ENCODE measurements around the gene UROC1.

The UROC1 gene

GRCh38 chr3:126555795-126556636, 38.4 kb upstream of the UROC1 start:
- DNase-seq (ENCODE audit: low read depth), result no peak
- no peak overlapping the region for H3K4me3 ChIP-seq (ENCODE audit: low read depth, low read length)
- TF ChIP-seq, protein P1, sequence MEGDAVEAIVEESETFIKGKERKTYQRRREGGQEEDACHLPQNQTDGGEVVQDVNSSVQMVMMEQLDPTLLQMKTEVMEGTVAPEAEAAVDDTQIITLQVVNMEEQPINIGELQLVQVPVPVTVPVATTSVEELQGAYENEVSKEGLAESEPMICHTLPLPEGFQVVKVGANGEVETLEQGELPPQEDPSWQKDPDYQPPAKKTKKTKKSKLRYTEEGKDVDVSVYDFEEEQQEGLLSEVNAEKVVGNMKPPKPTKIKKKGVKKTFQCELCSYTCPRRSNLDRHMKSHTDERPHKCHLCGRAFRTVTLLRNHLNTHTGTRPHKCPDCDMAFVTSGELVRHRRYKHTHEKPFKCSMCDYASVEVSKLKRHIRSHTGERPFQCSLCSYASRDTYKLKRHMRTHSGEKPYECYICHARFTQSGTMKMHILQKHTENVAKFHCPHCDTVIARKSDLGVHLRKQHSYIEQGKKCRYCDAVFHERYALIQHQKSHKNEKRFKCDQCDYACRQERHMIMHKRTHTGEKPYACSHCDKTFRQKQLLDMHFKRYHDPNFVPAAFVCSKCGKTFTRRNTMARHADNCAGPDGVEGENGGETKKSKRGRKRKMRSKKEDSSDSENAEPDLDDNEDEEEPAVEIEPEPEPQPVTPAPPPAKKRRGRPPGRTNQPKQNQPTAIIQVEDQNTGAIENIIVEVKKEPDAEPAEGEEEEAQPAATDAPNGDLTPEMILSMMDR (conservative IDR thresholded peaks at IDR 0.05; ENCODE audit: low read depth, low read length), result no peak

DNA sequence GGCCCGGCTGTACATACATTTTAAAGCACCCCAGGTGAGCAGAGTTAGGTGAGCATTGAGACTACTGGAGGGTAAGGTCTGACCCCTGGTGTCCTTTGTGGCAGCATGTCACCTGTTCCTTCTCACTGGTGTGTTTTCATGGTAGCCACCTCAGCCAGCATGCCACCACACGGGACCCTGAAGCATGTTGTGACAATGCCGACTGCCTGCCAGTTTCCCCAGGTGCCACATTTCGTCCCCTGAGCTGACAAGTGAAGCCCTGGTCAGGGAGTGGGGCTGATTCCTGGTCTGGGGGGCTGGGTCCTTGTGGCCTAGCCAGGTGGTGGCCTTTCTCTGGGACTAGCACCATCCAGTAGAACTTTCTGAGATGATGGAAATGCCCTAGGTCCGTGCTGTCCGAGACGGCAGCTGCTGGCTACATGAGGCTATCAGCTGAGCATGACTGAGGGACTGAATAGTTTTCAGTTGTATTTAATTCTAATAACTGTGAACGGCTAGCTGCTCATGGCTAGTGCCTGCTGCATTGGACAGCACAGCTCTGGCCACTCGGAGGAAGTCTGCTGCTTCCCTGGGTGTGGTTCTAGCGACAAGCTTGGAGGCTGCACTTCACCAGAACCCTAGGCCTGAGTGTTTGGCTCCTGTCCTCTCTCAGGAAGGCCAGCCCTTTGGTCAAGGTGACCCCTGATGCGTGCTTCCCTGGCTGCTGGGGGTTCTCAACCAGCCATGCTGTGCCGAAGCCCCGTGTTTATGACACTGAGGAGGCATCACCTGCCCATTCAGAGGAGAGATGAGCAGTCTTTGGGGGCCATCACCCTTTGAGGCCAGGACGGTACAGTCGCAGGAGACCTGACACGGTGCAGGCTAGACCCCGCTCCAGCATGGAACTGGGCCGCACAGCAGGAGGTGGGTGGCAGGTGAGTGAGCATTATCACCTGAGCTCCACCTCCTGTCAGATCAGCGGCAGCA, 37.3 kb upstream of the UROC1 start:
- DNase-seq (ENCODE audit: low read depth), result no peak
- no peak overlapping the region for H3K4me3 ChIP-seq (ENCODE audit: low read depth, low read length)
- TF ChIP-seq, protein P1 (conservative IDR thresholded peaks at IDR 0.05; ENCODE audit: low read depth, low read length), result no peak

DNA sequence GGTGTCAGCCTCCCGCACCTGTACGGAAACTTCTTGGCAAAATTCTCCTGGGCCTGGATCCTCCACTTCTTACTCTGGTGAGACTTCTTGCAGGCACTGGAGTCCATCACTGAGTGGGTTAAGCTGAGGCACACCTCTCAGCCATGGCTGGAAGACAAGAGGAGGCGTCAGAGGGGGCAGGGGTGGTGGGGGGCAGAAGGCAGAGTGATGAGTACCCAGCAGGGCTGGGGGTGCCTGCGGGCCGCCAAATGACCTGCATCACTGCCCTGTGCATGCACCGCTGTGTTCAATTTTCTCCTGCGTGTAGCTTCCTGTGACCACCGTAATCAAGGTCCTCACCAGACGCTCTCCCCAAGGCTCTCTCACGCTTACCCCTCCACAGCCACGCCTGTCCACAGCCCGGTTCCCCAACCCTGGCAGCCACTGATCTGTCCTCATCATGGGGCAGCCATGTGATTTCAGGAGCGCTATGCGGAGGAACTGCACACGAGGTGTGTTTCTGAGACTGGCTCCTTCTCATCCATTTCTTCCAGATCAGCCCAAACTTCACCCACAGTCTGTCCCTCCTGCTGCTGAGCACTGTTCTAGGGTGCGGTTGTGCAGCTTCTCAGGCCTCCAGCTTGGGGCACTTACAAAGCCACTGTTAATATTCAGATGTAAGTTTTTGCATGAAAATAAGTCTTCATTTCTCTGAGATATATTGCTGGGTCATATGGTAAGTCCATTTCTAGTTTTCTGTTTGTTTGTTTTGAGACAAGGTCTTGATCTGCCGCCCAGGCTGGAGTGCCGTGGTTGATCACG, 35.9 kb upstream of the UROC1 start:
- DNase-seq (ENCODE audit: low read depth), result no peak
- TF ChIP-seq, protein P1 (conservative IDR thresholded peaks at IDR 0.05; ENCODE audit: low read depth, low read length), result no peak
- no peak overlapping the region for H3K4me3 ChIP-seq (ENCODE audit: low read depth, low read length)

- H3K4me3 ChIP-seq (ENCODE audit: low read depth, low read length), result no peak overlapping the region
- no peak for DNase-seq (ENCODE audit: low read depth)
- TF ChIP-seq, protein P1 (conservative IDR thresholded peaks at IDR 0.05; ENCODE audit: low read depth, low read length), result no peak
Measured at GRCh38 chr3:126552688-126553283, 35.2 kb upstream of the UROC1 start.

GRCh38 chr3:126551839-126552687, 34.5 kb upstream of the UROC1 start:
- no peak for DNase-seq (ENCODE audit: low read depth)
- TF ChIP-seq, protein P1 (conservative IDR thresholded peaks at IDR 0.05; ENCODE audit: low read depth, low read length), result no peak
- H3K4me3 ChIP-seq (ENCODE audit: low read depth, low read length), result no peak overlapping the region
